Cardiac muscle cell (in vitro differentiated cells and primary cell): ENCODE results near the gene SUSD6. TPM values are rescaled to one million over a fixed set of nuclear protein-coding genes. Genes with fewer than 3 reads are reported as not detected.
"Not testable (repeated sequence)": the region's sequence is repeated elsewhere in the genome, so short reads cannot be mapped to it uniquely, and the experiment has no call there.

Experiments
- DNase-seq, 2 donors: peaks; one replicate each; pipeline versions ENCODE4 v3.0.0 to v3.0.0-alpha.2; 2010 to 2017; ENCODE audit warnings: low read depth in 1 of 2, low spot score in 1 of 2
- H3K27ac ChIP-seq: fragments of 200-600 bp; sonication (generic); 2 replicates; pipeline ENCODE4 v1.5.1; 2016
- H3K27me3 ChIP-seq: fragments of 200-600 bp; sonication (generic); 2 replicates; pipeline ENCODE4 v1.6.0; 2016; ENCODE audit warnings: control low read depth
- H3K36me3 ChIP-seq: fragments of 200-600 bp; sonication (generic); 2 replicates; pipeline ENCODE4 v1.5.1; 2016; ENCODE audit warnings: control low read depth
- H3K4me1 ChIP-seq: fragments of 200-600 bp; sonication (generic); 2 replicates; pipeline ENCODE4 v1.8.1; 2017; ENCODE audit warnings: low read depth, mild to moderate bottlenecking, mixed run types
- H3K4me3 ChIP-seq: fragments of 200-600 bp; sonication (generic); 2 replicates; pipeline ENCODE4 v1.5.1; 2016; ENCODE audit warnings: mild to moderate bottlenecking
- H3K9me3 ChIP-seq: fragments of 200-600 bp; sonication (generic); 2 replicates; pipeline ENCODE4 v1.5.1; 2017; ENCODE audit warnings: low read depth, mild to moderate bottlenecking, control low read depth
- CTCF ChIP-seq: IDR thresholded peaks from 2 replicates; pipeline ENCODE4 v1.5.1; 2012; ENCODE audit warnings: low read depth, mild to moderate bottlenecking, low read length
- polyA plus RNA-seq: library from polyadenylated mRNA; unstranded; fragments of >200 nt; fragmentation: Nextera tagmentation; extraction: Ambion mirVana; gene quantifications from 2 replicates; pipeline ENCODE4 v1.2.1, GENCODE V29; 2016
- total RNA-seq: library from RNA; depleted of rRNA; stranded (reverse); fragments of >200 nt; gene quantifications from 2 replicates; pipeline ENCODE4 v1.2.3, GENCODE V29; 2016

The SUSD6 gene
- total and polyA plus RNA-seq, 2 experiments from 2014 or later, result 8.7 to 12.1 TPM

DNA sequence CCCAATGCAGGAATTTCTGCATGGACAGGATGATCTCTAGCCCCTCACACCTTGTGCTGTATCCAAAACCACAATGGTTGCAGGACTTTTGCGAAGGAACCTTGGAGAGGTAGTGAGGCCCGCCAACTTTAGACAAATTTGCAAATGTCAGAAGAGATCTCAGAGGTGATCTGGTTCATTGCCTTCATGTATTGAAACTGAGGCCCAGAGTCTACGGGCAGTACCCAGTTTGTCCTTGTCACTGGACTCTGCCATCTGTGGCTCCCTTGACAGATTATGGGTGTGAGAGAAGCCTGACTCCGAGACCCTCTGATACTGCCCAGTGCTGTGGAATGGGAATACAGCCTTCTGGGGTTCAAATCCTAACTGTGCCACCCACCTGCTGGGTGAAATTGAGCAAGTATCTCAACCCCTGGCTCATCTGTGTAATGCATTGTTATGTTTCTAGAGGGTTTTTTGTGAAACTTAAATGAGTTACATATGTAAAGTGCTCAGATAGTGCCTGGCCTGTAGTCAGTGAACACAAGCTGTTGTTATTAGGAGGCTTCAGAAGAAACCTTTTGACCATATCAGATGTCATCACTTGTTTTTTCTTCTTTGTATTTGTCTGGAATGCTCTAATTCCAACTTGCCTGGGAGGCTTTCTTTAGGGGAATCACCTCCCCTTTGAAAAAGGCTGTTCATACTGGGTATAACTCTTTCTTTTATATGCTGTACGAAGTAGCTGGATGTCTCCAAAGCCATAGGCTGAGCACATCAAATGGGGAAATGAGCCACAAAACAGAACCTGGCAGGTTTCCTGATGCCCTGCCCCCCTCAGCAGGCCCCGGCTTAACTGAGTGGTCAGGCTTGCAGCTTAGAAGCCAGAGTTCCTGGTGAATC, 84.2 kb downstream of the SUSD6 start:
- Histone ChIP-seq H3K27ac (peak overlapping the region; percentile 89), H3K36me3 (no peaks in the 10 kb centered on the region), H3K9me3 (no peaks in the 10 kb centered on the region), H3K4me3 (no peak overlapping the region), H3K4me1 (peaks cover 51% of the 10 kb centered on the region), H3K27me3 (no peaks in the 10 kb centered on the region)
- TF ChIP-seq CTCF, result no peak
- peak; percentile 39 to 69 for DNase-seq

- Histone ChIP-seq H3K4me3 (no peak overlapping the region), H3K36me3 (no peaks in the 10 kb centered on the region), H3K4me1 (peaks cover 51% of the 10 kb centered on the region), H3K27ac (peak overlapping the region; percentile 89), H3K9me3 (no peaks in the 10 kb centered on the region), H3K27me3 (no peaks in the 10 kb centered on the region)
- TF ChIP-seq CTCF, result no peak
- DNase-seq, result no peak
Observed at GRCh38 chr14:69696204-69696527, 84.8 kb downstream of the SUSD6 start.

- Histone ChIP-seq H3K27me3 (no peaks in the 10 kb centered on the region), H3K36me3 (no peaks in the 10 kb centered on the region), H3K4me1 (peaks cover 59% of the 10 kb centered on the region), H3K9me3 (no peaks in the 10 kb centered on the region), H3K27ac (peak overlapping the region; percentile 89), H3K4me3 (no peak overlapping the region)
- TF ChIP-seq CTCF, result no peak
- peak in 1 of 2 donors; percentile 52 for DNase-seq
Observed at GRCh38 chr14:69696633-69697557, 85.5 kb downstream of the SUSD6 start.

DNA sequence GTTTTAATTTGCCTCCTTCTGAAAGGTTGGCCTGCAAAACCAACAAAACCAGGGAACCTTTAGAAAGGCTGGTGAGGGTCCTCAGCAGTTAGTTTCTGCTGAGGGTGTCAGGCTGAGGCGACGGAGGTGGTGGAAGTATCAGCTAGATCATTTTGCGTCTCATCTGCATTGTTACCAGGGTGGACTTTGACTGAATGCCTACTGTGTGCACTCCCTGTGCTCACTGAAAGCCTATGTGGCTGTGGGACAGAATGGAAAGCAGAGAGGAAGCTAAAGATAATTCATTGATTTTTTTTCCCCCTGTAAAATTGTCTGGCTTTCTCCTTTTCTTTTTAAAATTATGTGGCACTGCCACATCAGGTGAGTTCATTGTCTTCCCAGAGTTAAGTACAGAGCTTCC, 87.2 kb downstream of the SUSD6 start:
- no peak for DNase-seq
- H3K4me1 ChIP-seq, result peaks cover 48% of the 10 kb centered on the region
- H3K36me3 ChIP-seq, result no peaks in the 10 kb centered on the region
- H3K9me3 ChIP-seq, result no peaks in the 10 kb centered on the region
- no peak overlapping the region for H3K27ac ChIP-seq
- H3K4me3 ChIP-seq, result no peak overlapping the region
- no peak for TF ChIP-seq CTCF
- no peaks in the 10 kb centered on the region for H3K27me3 ChIP-seq

DNA sequence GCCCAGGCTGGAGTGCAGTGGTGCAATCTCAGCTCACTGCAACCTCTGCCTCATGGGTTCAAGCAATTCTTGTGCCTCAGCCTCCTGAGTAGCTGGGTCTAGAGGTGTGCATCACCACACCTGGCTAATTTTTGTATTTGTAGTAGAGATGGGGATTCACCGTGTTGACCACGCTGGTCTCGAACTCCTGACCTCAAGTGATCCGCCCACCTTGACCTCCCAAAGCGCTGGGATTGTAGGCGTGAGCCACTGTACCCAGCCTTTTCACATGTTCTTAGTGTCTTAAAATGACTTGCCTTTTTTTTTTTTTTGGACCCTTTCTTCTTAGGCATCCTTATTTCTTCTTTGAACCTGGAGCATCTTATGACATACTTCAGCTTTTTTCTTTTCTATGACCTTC, 87.8 kb downstream of the SUSD6 start:
- H3K4me3 ChIP-seq, H3K9me3 ChIP-seq, H3K27me3 ChIP-seq, H3K27ac ChIP-seq, H3K36me3 ChIP-seq, DNase-seq: not testable (repeated sequence)
- H3K4me1 ChIP-seq, result peaks cover 47% of the 10 kb centered on the region
